ENCODE results near the gene TRIM47.
"Not testable (repeated sequence)": the region's sequence is repeated elsewhere in the genome, so short reads cannot be mapped to it uniquely, and the experiment has no call there.

Gene TRIM47

DNA sequence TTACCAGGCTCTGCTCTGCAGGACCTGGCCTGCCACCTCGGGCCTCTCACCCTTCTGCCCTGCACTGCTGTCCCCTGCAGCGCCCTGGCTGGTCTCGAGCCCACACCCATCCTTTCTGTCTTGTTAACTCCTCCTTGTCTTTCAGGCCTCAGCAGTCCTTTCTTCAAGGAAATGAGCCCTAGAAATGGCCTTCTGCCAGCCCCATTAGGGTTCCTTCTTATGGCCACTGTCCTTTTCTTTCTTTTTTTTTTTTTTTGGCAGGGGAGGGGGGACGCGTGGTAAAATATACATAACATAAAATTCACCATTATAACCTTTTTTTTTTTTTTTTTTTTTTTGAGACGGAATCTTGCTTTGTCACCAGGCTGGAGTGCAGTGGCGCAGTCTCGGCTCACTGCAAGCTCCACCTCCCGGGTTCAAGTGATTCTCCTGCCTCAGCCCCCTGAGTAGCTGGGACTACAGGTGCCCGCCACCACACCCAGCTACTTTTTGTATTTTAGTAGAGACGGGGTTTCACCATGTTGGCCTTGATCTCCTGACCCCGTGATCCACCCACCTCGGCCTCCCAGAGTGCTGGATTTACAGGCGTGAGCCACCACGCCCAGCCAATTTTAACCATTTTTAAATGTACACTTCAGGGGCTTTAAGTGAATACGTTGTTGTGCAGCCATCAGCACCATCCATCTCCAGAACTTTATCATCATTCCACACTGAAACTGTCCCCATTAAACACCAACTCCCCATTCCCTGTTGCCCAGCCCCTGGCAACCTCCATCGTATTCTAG is 12.8 kb downstream of the TRIM47 start:
- DNase-seq: not testable (repeated sequence)

DNA sequence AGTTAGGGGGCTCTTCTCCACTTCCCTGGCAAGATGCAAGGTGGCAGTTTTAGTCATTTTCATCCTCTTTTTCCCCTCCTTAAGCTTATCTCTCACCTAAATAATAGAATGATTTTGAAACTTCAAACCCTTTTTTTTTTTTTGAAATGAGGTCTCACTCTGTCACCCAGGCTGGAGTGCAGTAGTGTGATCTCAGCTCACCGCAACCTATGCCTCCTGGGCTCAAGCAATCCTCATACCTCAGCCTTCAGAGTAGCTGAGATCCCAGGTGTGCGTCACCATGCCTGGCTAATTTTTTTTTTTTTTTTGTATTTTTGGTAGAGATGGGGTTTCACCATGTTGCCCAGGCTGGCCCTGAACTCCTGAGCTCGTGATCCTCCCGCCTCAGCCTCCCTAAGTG is 13.5 kb downstream of the TRIM47 start:
- not testable (repeated sequence) for DNase-seq

DNA sequence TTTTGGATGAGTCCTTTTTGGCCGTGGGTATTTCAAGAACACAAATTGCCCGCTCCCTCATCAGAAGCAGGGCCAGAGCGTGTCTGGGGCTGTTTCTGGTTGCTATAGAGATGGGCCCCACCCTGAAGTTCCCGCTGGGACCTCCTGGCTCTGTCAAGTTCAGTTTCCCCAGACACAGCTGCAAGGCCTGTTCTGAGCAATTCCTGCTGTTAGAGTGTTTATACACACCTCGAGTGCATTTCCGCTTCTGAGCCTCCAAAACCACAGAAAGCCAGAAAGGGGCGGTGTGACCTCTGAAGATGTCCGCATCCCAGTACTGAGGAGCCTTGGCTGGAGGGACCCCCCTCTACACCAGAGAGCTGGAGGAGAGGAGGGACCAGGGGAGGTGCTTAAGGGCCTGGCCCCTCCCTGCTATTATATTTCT is 13.9 kb downstream of the TRIM47 start:
- DNase-seq: peak; percentile 67

DNA sequence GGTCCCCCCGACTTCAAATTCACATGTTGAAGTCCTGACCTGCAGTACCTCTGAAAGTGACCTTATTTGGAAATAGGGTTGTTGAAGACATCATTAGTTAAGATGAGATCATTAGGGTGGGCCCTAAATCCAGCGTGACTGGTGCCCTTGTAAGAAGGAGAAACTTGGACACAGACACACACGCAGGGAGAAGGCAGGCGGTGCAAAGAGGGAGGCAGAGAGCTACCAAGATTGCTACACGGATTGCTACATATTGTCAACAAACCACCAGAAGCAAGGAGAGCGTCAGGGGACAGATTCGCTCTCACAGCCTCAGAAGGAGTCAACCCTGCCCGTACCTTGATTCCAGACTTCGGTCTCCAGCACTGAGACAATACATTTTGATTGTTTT is 16.5 kb downstream of the TRIM47 start:
- DNase-seq: peak; percentile 32

DNA sequence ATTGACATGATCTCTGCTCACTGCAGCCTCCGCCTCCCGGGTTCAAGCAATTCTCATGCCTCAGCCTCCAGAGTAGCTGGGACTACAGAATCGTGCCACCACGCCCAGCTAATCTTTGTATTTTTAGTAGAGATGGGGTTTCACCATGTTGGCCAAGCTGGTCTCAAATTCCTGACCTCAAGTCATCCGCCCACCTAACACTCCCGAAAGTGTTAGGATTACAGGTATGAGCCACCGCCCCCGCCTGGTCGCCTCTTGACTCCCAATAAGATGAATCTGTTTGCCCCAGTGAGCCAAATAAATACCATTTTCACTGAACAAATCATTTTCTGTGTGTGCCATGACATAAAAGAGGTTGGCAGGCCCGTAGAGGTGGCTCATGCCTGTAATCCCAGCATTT is 19.0 kb downstream of the TRIM47 start:
- not testable (repeated sequence) for DNase-seq

DNA sequence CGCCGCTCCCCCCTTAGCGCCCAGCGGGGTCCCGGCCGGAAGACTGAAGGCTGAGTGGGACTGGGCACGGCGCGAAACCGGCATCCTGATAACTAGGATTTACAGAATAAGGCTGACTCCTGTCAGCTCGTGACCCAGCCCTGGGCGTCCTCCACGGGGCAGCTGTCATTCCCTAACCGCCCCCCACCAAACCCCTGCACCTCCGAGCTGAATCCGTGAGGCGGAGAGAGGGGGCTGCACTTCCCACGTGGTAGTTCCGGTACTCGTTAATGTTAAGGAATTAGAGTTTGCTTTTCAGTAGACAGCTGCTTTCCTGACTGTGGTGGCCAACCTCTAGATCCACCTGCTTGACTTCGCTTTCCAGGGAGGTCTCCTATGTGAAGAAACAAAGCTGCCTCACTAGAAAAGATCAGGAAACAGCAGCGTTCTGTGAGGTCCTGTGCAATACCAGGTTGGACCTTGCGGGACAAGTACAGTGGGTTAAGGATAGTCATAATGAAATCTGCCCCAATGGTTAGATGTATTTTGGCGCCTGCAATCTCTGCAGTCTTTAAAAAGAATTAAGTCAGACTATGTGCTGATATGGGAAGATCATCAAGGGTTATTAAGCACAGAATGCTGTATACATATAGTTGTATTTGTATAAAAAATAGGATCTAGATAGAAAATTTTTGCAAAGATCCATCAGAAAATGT is 22.2 kb downstream of the TRIM47 start:
- no peak for DNase-seq

DNA sequence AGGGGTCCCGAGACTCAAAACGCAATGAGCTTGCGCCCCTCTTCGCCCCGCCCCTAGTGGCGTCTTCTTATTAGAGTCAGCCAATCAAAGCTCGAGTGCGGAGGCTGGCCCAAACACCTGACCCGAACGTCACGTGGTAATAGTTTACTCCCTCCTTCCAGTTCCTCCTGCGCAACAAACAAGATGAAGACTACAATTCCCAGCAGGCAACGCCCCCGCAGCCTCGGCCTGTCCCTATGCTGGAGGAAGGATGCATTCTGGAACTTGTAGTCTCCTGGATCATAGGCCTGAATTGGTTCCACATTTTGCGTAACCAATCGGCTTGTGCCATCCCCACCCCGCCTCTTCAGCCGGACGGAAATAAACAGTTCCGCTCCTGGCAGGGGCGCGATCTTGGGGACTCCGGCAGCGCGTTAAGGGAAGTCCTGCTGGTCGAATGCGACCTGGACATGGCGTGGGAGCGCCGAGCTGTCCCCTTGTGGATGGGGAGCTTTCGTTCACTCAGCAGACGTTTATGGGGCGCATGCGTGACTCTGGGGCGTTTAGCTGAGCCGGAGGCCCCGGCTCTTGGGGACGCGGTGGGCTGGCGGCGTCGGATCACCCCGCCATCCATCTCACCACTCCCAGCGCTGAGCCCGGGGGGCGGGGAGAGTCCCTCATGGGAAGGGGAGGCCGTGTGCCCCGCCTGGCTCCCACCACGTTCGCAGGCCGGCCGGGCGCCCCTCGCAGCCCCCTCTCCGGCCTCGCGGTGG is 22.9 kb downstream of the TRIM47 start, which contains the start of gene WBP2:
TSS of gene WBP2 (minus strand) at position 26 of the 752 bp plus-strand sequence. CDS start 38 bp downstream, outside the sequence.
- DNase-seq: peak; percentile 100

DNA sequence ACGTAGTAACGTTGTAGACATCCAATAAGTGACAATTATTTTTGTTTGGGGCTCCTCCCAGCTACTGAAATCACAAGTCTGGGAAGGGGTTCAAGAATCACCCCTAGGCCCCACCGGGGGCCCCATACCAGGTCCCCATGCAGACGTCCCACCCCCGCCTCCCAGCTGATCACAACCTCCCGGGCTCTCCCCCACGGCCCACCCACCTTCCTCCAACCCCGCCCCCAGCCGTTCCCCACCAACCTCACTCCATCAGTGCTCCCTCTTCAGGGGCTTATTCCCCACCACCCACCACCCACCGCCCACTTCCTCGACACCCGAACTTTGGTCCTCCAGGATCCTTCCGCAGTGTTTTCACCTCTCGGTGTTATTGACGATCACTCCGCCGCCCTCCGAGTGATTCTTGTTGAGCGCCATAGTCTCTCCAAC is 23.5 kb downstream of the TRIM47 start:
- no peak for DNase-seq

DNA sequence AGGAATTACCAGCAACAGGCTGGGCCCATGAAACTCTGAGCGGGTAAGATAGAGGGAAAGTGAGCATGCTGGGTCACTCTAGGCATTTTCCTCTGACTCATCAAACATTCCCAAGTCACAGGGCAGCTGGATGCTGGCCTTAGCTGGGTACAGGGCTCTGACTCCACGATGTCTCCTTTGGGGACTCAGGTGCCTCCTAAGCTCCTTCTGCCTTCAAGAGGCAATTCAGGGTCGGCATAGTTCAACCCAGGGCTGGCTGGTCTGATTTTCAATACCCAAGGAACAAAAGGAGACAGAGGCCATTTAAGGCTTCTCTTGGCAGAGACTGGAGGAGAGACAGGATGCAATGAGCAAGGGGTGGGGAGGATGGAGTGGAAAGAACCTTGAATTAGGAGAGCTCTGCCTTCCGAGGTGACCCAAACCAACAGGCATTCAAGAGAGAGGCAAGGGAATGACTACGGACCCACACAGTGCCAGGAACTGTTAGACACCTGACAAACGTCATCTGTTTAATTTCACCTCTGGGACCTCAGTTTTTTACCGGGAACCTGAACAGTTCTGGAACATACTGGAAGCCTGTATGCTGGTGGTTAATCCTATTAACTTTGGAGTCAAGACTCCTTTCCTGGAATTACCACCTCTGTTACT is 24.2 kb downstream of the TRIM47 start:
- peak; percentile 75 for DNase-seq

DNA sequence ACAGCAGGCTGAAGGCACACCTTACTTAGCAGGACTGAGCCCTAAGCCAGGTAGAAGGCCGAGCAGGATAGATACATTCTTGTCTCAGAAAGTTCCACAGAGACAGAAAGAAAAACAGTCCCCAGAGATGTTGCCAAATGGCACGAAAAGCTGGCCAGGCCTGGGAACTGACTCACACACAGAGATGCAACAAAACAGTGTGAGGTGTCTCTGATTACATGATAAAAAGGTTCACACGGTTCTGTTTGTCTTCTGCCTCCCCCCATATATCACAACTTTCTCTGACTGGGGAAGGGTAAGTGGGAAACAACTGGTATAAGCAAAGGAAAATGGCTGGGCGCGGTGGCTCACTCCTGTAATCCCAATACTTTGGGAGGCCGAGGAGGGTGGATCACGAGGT is 24.9 kb downstream of the TRIM47 start:
- DNase-seq: peak; percentile 46

DNA sequence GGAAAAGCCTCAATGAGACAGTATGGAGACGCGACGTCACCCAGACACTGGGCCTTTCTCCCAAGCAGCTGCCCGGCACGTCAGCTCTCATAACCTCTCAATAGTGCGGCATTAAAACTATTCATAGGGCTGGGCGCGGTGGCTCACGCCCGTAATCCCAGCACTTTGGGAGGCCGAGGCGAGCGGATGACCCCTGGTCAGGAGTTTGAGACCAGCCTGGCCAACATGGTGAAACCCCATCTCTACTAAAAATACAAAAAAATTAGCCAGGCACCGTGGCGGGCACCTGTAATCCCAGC is 26.7 kb downstream of the TRIM47 start:
- DNase-seq: not testable (repeated sequence)

DNA sequence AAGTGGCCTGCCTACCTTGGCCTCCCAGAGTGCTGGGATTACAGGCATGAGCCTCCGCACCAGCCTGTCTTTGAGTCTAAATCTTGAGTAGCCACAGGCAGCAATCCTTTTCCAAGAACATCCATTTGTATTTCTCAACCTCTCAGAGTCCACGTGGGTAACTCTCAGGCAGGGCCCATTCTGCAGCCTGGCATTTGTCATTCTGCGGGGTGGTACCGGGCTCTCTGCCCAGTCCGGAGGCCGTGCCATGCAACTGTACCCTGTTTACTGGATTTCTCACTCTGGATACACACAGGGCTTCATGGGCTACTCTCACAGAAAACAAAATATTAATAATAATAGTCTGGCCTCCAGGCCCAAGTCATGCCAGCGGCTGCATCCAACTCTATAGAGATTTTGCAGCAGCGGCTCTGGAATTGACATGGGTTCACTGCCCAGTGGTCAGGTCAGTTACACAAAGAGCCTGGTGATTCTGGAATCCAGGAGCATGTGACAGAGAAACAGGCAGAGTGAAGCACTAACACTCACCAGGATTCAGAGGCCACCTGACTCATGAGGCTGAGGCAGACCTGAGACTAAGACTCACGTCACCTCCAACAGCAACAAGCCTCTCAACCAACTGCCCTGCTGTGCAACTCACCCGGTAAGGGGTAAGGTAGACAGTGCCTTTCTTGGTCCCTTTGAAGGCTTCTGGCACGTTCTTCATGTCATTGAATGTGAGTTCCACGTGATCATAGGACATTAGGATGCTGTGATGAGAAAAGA is 27.3 kb downstream of the TRIM47 start:
- DNase-seq: no peak

DNA sequence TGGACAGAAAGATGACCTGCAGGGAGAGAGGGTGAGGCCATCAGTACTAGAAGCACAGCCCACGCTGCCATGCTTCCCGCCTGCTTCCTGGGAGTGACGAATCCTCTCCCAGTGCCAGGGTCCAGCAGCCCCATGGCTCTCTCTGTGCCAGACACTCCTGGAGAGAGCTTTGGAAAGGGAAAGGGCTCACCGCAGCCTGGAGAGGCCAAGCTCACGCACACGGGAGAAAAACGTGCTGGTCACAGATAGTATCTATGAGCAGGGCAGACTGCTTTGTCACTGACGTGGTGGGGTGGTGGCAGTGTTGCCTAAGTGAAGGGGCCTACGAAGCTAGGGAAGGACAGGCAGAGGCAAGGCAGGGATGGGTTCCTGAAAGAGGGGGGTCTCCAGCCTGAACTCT is 28.7 kb downstream of the TRIM47 start:
- DNase-seq: no peak

DNA sequence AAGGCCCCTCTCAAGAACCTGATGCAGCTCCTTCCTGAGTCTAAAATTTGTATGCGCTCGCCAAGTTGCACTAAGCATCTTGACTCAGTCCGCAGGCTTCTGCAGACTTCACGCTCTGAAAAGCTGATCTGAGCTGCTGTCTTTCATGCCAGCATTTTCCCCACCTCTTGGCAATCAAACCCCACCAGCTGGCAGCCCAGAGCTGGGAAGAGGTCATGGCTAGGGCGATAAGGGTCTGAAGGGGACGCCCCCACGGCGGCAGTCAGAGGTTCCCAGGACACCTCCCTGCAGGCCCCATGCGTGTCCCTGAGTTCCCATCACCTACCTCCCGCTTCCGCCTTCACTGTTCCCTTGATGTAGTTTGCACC is 29.1 kb downstream of the TRIM47 start:
- no peak for DNase-seq

DNA sequence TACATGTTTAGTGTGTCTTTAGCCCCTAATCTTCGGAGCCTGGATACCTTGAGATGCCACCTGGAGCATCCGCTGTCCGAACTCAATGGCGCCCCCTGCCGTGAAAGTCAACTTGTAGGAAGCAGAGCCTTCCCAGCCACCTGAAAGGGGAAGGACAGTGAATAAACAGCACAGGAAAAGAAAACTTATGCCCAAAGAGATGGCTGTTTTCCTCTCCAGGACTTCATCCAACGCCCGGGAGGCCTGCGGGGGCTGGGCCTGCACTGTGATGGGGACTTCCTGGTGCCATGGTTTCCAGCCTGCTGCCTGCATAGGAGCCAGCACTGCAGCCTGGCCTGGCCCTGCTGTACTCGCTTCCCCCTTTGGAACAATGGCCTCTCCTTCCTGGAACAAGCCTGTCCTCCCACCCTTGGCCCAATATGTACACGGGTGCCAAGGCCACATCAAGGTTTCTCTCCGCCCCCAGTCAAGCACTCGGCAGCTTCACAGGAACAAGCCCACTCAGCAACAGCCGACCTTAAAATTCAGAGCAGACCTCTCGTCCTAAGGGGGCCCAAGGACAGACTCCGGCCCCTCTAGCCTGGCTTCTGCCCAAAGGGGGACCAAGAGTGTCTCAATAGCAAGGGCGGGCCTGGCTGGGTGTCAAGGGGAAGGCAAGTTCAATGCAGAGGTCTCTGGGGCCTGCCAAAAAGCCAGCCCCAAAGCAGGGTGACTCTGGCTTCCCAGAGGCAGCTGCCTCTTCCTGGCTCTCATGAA is 29.7 kb downstream of the TRIM47 start:
- DNase-seq: no peak

DNA sequence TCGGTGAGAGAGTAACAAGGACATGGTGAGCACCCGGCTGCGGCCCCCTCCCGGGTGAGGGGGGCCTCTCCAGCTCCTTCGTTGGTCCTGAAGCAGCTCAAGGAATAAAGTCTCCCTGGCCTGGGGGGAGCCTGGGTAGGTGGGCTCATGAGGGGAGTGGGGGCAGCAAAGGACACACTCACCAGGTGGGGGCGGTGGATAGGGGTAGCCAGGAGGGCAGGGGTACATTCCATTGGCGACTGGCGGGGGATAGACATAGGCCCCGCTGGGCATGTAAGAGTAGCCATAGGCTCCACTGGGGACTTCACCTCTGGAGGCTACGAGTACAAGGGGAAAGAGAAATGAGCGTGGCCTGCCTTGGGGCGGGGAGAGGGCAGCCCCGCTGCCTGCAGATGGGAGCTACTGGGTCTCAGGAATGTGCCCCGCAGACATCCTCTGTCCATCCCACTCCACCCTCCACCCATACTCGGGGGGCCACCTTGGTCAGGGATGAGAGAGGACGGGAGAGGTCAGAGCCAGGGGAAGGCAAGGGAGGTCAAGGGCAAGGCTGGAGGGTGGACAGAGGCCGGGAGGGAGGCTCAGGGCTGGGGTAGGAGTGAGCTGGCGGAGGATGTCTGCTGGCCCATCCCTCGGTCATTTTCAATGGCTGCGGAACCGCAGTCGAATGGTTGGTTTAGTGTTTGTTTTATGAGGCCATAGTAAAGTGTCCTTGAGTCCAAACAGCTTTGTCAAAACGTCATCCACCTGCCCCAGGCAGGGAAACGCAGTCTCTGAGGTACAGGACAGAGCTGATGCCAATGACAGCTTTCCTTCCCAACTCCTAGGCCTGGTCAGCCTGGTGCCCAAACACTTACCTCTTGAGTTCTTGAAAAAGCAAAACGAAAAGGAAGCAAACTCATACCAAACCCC is 30.5 kb downstream of the TRIM47 start:
- no peak for DNase-seq

DNA sequence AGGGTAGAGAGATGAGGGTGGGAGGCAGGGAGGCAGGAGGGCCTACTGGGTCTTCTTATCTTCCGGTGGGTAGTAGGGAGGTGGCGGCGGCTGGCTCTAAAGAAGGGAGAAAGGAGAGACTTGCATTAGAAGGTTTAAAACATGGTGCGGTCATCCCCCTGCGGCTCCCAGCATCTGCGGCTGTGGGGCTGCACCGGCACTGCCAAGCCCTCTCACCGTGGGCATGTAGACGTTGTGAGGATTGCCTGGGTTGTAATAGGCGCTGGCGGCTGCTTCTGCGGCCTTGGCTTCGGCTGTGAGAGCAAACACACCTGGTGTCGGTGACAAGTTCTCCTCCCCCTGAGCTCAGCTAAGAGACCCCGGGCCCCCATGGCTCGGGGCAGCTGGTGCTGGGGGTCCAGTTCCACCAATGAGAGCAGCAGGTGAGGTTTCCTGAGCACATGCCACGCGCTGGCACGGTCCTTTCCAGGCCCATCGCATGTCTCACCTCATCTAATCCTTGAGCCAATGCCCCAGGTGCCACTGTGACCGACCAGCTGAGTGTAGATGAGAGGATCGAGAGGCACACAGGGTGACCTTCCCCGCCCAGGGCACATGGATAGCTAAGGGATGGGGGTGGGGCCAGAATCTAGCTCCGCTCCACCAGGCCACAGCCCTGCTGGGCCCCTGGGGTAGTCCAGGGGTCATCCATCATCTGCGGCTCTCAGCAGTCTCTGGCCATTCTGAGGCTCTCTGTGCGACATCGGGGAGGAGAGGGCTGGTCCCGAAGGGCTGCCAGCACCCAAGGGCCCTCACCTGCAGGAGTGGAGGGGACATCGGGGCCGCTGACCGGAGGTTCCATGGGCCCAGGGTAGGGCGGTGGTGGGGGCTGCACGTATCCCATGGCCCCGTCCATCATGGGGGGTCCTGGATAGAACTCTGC is 31.4 kb downstream of the TRIM47 start:
- no peak for DNase-seq

DNA sequence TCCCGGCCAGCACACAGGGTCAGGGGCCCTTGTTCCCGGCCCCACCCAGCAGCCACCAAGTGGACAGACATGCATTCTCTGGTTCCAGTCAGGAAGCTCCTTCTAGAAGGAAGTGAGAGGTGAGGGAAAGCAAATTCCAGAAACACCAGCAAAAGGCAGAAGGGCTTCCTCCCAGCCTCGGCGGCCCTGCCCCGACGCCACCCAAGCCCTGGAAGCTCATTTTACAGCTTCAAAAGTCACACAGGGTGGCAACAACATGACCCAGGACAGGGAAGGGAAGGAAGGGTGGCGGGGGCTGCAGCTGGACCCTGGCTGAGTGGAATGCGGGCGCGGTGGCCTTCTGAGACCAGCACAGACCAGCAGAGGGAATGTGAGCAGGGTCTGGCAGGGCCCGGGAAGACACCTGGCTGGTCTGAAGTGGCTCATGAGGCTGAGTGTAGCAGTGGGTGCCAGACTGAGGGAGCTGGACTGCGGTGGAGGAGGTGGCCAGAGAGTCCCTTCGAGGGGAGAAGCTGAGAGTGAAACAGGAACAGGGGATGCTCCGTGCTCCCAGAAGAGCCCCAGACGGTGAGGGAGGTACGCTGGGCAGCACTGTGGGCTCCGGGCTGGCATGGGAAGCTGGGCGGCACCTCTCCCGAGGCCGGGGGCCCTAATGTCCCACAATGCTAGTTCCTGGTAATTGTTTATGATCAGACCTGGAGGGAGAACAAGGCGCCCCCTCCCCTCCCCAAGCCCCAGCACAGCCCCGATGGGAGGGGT is 32.3 kb downstream of the TRIM47 start:
- no peak for DNase-seq

Data from fibroblast of skin of back (primary cell).